WTC11 (cell line): ENCODE results near the gene PLPPR3.

Experiments used
- CREM ChIP-seq: sonication (generic); formaldehyde crosslinking; IDR thresholded peaks from 2 replicates; pipeline ENCODE4 v1.8.1; 2022; ENCODE audit warnings: mild to moderate bottlenecking, missing genetic modification reagents, moderate library complexity
- ZNF138 ChIP-seq: sonication (generic); formaldehyde crosslinking; conservative IDR thresholded peaks from 2 replicates; pipeline ENCODE4 v1.8.1; 2022; ENCODE audit warnings: mild to moderate bottlenecking, moderate library complexity, missing genetic modification reagents
- TF ChIP-seq, protein P1 (sequence below): sonication (generic); formaldehyde crosslinking; IDR thresholded peaks from 2 replicates; pipeline ENCODE4 v1.8.1; 2022; ENCODE audit warnings: mild to moderate bottlenecking, moderate library complexity, missing genetic modification reagents
- TF ChIP-seq, protein P2 (sequence below): fragments of 200-600 bp; IDR thresholded peaks from 2 replicates; pipeline ENCODE4 v1.8.0; 2022; ENCODE audit warnings: antibody characterized with exemption
- TF ChIP-seq, protein P3 (sequence below): sonication (generic); formaldehyde crosslinking; conservative IDR thresholded peaks from 2 replicates; pipeline ENCODE4 v1.8.1; 2022; ENCODE audit warnings: mild to moderate bottlenecking, missing genetic modification reagents
- TF ChIP-seq, protein P4 (sequence below): sonication (generic); formaldehyde crosslinking; IDR thresholded peaks from 2 replicates; pipeline ENCODE4 v1.8.0; 2023; ENCODE audit warnings: missing genetic modification reagents, mild to moderate bottlenecking, borderline replicate concordance

DNA sequence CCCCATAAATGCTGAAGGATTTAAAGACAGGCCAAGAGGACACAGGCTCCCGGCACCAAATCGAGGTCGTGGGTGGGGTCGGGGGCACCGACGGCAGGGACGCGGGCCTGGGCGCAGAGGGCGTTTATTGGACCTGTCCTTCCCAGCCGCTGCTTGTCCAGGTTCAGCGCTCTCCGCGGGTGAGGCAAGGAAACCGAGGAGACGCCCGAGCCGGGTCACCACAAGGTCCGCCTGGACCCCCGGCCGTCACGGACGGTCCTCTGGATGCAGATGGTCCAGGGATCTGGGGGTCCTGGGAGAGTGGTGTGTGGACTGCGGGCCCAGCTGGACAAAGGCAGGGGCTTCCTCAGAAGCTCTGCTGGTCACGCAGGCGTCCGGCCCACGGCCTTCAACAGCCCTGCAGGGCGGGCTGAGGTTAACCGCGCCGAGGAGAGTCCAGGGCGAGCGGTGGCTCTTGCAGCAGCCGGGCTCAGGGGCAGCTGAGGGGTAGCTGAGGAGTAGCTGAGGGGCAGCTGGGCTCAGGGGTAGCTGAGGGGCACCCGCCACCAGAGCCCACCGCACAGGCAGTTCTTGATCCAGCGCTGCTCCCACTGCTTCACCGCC, 46.2 kb upstream of the PLPPR3 start:
- TF ChIP-seq CREM (CRISPR knock-in tag) (no peak), ZNF138 (CRISPR knock-in tag) (no peak)
- TF ChIP-seq, protein P1, sequence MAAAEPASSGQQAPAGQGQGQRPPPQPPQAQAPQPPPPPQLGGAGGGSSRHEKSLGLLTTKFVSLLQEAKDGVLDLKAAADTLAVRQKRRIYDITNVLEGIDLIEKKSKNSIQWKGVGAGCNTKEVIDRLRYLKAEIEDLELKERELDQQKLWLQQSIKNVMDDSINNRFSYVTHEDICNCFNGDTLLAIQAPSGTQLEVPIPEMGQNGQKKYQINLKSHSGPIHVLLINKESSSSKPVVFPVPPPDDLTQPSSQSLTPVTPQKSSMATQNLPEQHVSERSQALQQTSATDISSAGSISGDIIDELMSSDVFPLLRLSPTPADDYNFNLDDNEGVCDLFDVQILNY, result no peak
- TF ChIP-seq, protein P2, sequence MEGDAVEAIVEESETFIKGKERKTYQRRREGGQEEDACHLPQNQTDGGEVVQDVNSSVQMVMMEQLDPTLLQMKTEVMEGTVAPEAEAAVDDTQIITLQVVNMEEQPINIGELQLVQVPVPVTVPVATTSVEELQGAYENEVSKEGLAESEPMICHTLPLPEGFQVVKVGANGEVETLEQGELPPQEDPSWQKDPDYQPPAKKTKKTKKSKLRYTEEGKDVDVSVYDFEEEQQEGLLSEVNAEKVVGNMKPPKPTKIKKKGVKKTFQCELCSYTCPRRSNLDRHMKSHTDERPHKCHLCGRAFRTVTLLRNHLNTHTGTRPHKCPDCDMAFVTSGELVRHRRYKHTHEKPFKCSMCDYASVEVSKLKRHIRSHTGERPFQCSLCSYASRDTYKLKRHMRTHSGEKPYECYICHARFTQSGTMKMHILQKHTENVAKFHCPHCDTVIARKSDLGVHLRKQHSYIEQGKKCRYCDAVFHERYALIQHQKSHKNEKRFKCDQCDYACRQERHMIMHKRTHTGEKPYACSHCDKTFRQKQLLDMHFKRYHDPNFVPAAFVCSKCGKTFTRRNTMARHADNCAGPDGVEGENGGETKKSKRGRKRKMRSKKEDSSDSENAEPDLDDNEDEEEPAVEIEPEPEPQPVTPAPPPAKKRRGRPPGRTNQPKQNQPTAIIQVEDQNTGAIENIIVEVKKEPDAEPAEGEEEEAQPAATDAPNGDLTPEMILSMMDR, result no peak
- TF ChIP-seq, protein P3, sequence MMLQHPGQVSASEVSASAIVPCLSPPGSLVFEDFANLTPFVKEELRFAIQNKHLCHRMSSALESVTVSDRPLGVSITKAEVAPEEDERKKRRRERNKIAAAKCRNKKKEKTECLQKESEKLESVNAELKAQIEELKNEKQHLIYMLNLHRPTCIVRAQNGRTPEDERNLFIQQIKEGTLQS (CRISPR knock-in tag), result no peak
- TF ChIP-seq, protein P4, sequence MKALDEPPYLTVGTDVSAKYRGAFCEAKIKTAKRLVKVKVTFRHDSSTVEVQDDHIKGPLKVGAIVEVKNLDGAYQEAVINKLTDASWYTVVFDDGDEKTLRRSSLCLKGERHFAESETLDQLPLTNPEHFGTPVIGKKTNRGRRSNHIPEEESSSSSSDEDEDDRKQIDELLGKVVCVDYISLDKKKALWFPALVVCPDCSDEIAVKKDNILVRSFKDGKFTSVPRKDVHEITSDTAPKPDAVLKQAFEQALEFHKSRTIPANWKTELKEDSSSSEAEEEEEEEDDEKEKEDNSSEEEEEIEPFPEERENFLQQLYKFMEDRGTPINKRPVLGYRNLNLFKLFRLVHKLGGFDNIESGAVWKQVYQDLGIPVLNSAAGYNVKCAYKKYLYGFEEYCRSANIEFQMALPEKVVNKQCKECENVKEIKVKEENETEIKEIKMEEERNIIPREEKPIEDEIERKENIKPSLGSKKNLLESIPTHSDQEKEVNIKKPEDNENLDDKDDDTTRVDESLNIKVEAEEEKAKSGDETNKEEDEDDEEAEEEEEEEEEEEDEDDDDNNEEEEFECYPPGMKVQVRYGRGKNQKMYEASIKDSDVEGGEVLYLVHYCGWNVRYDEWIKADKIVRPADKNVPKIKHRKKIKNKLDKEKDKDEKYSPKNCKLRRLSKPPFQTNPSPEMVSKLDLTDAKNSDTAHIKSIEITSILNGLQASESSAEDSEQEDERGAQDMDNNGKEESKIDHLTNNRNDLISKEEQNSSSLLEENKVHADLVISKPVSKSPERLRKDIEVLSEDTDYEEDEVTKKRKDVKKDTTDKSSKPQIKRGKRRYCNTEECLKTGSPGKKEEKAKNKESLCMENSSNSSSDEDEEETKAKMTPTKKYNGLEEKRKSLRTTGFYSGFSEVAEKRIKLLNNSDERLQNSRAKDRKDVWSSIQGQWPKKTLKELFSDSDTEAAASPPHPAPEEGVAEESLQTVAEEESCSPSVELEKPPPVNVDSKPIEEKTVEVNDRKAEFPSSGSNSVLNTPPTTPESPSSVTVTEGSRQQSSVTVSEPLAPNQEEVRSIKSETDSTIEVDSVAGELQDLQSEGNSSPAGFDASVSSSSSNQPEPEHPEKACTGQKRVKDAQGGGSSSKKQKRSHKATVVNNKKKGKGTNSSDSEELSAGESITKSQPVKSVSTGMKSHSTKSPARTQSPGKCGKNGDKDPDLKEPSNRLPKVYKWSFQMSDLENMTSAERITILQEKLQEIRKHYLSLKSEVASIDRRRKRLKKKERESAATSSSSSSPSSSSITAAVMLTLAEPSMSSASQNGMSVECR (CRISPR knock-in tag), result no peak
